Measurements from ENCODE around the gene CMIP. TPM values are rescaled to one million over a fixed set of nuclear protein-coding genes. Genes with fewer than 3 reads are reported as not detected.

CMIP gene
- total RNA-seq, 1 experiment from 2014 or later: 68.0 TPM

GRCh38 chr16:81410643-81411293 is 33.8 kb upstream of the CMIP start:
- H3K9me3 ChIP-seq: no peaks in the 10 kb centered on the region

DNA sequence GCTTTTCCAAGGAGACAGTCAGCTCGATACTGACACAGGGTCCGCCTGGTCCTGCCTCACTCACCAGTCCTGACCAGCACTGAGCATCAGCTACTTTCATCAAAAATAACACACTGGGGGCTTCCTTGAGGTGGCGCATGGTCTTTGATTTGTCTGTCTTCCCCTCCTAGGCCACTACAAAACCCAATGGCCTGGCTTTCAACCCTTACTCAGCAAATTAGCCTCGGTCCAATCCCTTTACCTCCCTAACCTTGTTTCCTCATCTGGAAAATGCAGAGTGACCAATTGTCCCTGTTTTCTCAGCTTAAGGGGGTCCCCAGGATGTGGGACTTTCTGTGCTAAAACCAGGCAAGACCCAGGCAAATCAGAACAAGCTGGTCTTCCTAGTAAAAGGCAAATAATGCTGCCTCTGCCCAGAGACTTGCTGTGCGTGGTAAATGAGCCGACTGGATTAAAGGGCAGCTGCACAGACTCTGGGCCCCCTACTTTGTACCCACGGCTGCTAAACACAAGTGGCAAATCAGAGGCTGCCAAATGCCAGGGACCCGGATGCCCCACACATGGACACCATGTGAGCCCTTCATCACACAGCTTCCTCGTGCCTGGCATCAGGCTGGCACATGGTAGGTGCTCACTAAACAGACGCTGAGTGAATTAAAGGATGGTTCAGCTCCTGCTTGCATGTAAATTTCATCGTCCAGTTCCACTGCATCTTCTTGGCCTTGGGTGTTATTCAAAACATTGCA is 31.2 kb upstream of the CMIP start:
- Histone ChIP-seq H3K9me3 (no peaks in the 10 kb centered on the region), H3K36me3 (ENCODE audit: control insufficient read depth, insufficient read depth, low read length) (no peaks in the 10 kb centered on the region), H3K27me3 (replicated peaks; ENCODE audit: control insufficient read depth, insufficient read depth, low read length) (no peaks in the 10 kb centered on the region), H3K4me1 (no peaks in the 10 kb centered on the region), H3K4me3 (ENCODE audit: low read depth, low read length) (no peak overlapping the region)
- H3K27me3 Mint-ChIP-seq (ENCODE audit: insufficient read depth, unreplicated experiment): no peaks in the 10 kb centered on the region
- no peaks in the 10 kb centered on the region for H3K9me3 Mint-ChIP-seq (ENCODE audit: unreplicated experiment)
- intact Hi-C loops (cut with micrococcal nuclease; ENCODE audit: unreplicated experiment): no loop called here
- H3K36me3 Mint-ChIP-seq (ENCODE audit: insufficient read depth, unreplicated experiment): peaks cover 6% of the 10 kb centered on the region
- DNase-seq: no peak
- ChIA-PET CTCF (no interaction called here), POLR2A (no interaction called here)
- no peak for TF ChIP-seq CTCF (IDR thresholded peaks at IDR 0.05; ENCODE audit: insufficient read depth in 1 of 2, low read depth in 1 of 2, low read length in 1 of 2, severe bottlenecking in 1 of 2, unreplicated experiment in 1 of 2)
- no peak overlapping the region for H3K27ac Mint-ChIP-seq (ENCODE audit: unreplicated experiment)
- peaks cover 7% of the 10 kb centered on the region for H3K4me1 Mint-ChIP-seq (ENCODE audit: low read depth, unreplicated experiment)
- BruUV-seq (replicated peaks): no TSS peak
- no peak overlapping the region for H3K4me3 Mint-ChIP-seq (ENCODE audit: unreplicated experiment)

More at GRCh38 chr16:81410643-81411293, 33.8 kb upstream of the CMIP start:
- H3K4me1 Mint-ChIP-seq (ENCODE audit: low read depth, unreplicated experiment): peaks cover 7% of the 10 kb centered on the region
- Histone ChIP-seq H3K4me3 (ENCODE audit: low read depth, low read length) (no peak overlapping the region), H3K27me3 (replicated peaks; ENCODE audit: control insufficient read depth, insufficient read depth, low read length) (no peaks in the 10 kb centered on the region), H3K36me3 (ENCODE audit: control insufficient read depth, insufficient read depth, low read length) (no peaks in the 10 kb centered on the region), H3K4me1 (peaks cover 3% of the 10 kb centered on the region; the same call in 1 of the 2 replicates)
- no peaks in the 10 kb centered on the region for H3K27me3 Mint-ChIP-seq (ENCODE audit: insufficient read depth, unreplicated experiment)
- intact Hi-C loops (cut with micrococcal nuclease; ENCODE audit: unreplicated experiment): no loop called here
- TF ChIP-seq CTCF (IDR thresholded peaks at IDR 0.05; ENCODE audit: insufficient read depth in 1 of 2, low read depth in 1 of 2, low read length in 1 of 2, severe bottlenecking in 1 of 2, unreplicated experiment in 1 of 2): no peak
- ChIA-PET POLR2A (interaction anchor here (0.6 to 0.7 kb wide), 3 partner anchors 33 to 243 kb away, joined by 3 to 7 read pairs (median 3); no protein-coding TSS in a partner anchor), CTCF (interaction anchor here (0.5 to 0.7 kb wide), 2 partner anchors 62 to 320 kb away, joined by 3 to 5 read pairs; no protein-coding TSS in a partner anchor)
- H3K4me3 Mint-ChIP-seq (ENCODE audit: unreplicated experiment): no peak overlapping the region
- BruUV-seq (replicated peaks): no TSS peak
- no peak overlapping the region for H3K27ac Mint-ChIP-seq (ENCODE audit: unreplicated experiment)
- no peak for DNase-seq
- peaks cover 6% of the 10 kb centered on the region for H3K36me3 Mint-ChIP-seq (ENCODE audit: insufficient read depth, unreplicated experiment)
- no peaks in the 10 kb centered on the region for H3K9me3 Mint-ChIP-seq (ENCODE audit: unreplicated experiment)

DNA sequence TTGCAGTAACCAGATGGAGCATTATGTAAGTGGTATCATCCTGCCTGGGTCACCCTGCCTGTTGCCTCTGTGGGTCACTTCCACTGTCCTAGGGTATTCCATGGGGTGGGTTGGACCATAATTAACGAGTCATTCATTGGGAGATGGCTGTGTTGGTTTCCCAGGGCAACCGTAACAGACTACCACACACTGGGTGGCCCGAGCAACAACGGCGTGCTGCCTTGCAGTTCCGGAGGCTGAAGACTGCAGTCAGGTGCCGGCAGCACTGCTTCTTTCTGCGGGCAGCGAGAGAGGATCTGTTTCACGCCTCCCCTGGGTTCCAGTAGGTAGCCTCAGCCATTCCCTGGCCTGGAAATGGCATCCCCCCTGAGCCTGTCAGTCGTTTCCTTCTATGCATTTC is 28.9 kb upstream of the CMIP start:
- POLR2A ChIA-PET: no interaction called here
- no peaks in the 10 kb centered on the region for H3K36me3 Mint-ChIP-seq (ENCODE audit: insufficient read depth, unreplicated experiment)
- H3K9me3 Mint-ChIP-seq (ENCODE audit: unreplicated experiment): no peaks in the 10 kb centered on the region
- no peak for DNase-seq
- H3K27me3 Mint-ChIP-seq (ENCODE audit: insufficient read depth, unreplicated experiment): no peaks in the 10 kb centered on the region
- Histone ChIP-seq H3K27me3 (replicated peaks; ENCODE audit: control insufficient read depth, insufficient read depth, low read length) (no peaks in the 10 kb centered on the region), H3K4me3 (ENCODE audit: low read depth, low read length) (no peak overlapping the region), H3K4me1 (no peaks in the 10 kb centered on the region), H3K9me3 (no peaks in the 10 kb centered on the region), H3K36me3 (ENCODE audit: control insufficient read depth, insufficient read depth, low read length) (no peaks in the 10 kb centered on the region)
- no peak for TF ChIP-seq CTCF (IDR thresholded peaks at IDR 0.05; ENCODE audit: insufficient read depth in 1 of 2, low read depth in 1 of 2, low read length in 1 of 2, severe bottlenecking in 1 of 2, unreplicated experiment in 1 of 2)
- H3K27ac Mint-ChIP-seq (ENCODE audit: unreplicated experiment): no peak overlapping the region
- no peak overlapping the region for H3K4me3 Mint-ChIP-seq (ENCODE audit: unreplicated experiment)
- CTCF ChIA-PET: no interaction called here
- no TSS peak for BruUV-seq (replicated peaks)
- intact Hi-C loops (cut with micrococcal nuclease; ENCODE audit: unreplicated experiment): no loop called here
- no peaks in the 10 kb centered on the region for H3K4me1 Mint-ChIP-seq (ENCODE audit: low read depth, unreplicated experiment)
